Measurements from ENCODE around the gene LRP1B.

DNA sequence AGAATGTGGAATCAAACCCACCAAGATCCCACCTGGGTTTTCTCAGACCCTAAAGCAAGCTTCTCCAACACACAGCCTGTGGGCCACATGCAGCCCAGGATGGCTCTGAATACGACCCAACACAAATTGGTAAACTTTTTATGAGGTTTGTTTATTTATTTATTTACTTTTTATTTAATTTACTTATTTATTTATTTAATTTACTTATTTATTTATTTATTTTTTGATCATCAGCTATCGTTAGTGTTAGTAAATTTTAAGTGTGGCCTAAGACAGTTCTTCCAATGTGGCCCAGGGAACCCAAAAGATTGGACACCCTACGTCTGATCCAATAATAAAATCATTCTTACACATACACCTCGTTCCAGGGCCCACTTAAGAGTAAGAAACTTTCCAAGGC lies 1451.1 kb downstream of the LRP1B start:
- TF ChIP-seq ZFP30 (CRISPR knock-in tag; IDR thresholded peaks at IDR 0.05), result no peak
- TF ChIP-seq, protein P1, sequence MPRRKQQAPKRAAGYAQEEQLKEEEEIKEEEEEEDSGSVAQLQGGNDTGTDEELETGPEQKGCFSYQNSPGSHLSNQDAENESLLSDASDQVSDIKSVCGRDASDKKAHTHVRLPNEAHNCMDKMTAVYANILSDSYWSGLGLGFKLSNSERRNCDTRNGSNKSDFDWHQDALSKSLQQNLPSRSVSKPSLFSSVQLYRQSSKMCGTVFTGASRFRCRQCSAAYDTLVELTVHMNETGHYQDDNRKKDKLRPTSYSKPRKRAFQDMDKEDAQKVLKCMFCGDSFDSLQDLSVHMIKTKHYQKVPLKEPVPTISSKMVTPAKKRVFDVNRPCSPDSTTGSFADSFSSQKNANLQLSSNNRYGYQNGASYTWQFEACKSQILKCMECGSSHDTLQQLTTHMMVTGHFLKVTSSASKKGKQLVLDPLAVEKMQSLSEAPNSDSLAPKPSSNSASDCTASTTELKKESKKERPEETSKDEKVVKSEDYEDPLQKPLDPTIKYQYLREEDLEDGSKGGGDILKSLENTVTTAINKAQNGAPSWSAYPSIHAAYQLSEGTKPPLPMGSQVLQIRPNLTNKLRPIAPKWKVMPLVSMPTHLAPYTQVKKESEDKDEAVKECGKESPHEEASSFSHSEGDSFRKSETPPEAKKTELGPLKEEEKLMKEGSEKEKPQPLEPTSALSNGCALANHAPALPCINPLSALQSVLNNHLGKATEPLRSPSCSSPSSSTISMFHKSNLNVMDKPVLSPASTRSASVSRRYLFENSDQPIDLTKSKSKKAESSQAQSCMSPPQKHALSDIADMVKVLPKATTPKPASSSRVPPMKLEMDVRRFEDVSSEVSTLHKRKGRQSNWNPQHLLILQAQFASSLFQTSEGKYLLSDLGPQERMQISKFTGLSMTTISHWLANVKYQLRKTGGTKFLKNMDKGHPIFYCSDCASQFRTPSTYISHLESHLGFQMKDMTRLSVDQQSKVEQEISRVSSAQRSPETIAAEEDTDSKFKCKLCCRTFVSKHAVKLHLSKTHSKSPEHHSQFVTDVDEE (CRISPR knock-in tag; IDR thresholded peaks at IDR 0.05), result no peak
- TF ChIP-seq, protein P2, sequence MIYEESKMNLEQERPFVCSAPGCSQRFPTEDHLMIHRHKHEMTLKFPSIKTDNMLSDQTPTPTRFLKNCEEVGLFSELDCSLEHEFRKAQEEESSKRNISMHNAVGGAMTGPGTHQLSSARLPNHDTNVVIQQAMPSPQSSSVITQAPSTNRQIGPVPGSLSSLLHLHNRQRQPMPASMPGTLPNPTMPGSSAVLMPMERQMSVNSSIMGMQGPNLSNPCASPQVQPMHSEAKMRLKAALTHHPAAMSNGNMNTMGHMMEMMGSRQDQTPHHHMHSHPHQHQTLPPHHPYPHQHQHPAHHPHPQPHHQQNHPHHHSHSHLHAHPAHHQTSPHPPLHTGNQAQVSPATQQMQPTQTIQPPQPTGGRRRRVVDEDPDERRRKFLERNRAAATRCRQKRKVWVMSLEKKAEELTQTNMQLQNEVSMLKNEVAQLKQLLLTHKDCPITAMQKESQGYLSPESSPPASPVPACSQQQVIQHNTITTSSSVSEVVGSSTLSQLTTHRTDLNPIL (CRISPR knock-in tag; IDR thresholded peaks at IDR 0.05; ENCODE audit: low read depth), result no peak
- no peak for TF ChIP-seq OSR1 (CRISPR knock-in tag; IDR thresholded peaks at IDR 0.05)
- TF ChIP-seq CSDC2 (CRISPR knock-in tag; IDR thresholded peaks at IDR 0.05), result no peak
- no peak for TF ChIP-seq PPARA (CRISPR knock-in tag; IDR thresholded peaks at IDR 0.05; ENCODE audit: borderline replicate concordance)
- TF ChIP-seq ZNF70 (CRISPR knock-in tag; IDR thresholded peaks at IDR 0.05), result no peak
- no peak for TF ChIP-seq ISL1 (CRISPR knock-in tag; IDR thresholded peaks at IDR 0.05)
- TF ChIP-seq CSRNP3 (CRISPR knock-in tag; IDR thresholded peaks at IDR 0.05), result no peak
- TF ChIP-seq RARB (CRISPR knock-in tag; IDR thresholded peaks at IDR 0.05), result no peak
- TF ChIP-seq GLIS3 (CRISPR knock-in tag; IDR thresholded peaks at IDR 0.05), result no peak
- TF ChIP-seq ZNF565 (CRISPR knock-in tag; conservative IDR thresholded peaks at IDR 0.05; ENCODE audit: low read depth), result no peak
- no peak for TF ChIP-seq ZC3H10 (CRISPR knock-in tag; IDR thresholded peaks at IDR 0.05)
- no peak for TF ChIP-seq ZNF8 (CRISPR knock-in tag; IDR thresholded peaks at IDR 0.05)

All from SK-N-SH treated with all-trans-retinoic acid at 6 μM for 48 hours (cell line).